ENCODE results near the gene SORBS1. TPM values are rescaled to one million over a fixed set of nuclear protein-coding genes. Genes with fewer than 3 reads are reported as not detected.
A peak's percentile ranks its signal among the peaks of the same experiment; 100 is the strongest.

Gene SORBS1
- total RNA-seq, 1 experiment from 2014 or later = 36.6 TPM

GRCh38 chr10:95337423-95338160 lies 223.6 kb downstream of the SORBS1 start:
- in situ Hi-C loops (cut with HindIII; ENCODE audit: low pct_unique_long_range_greater_than_20kb, low sequenced_read_pairs) = no loop called here

GRCh38 chr10:95336702-95337101 lies 224.5 kb downstream of the SORBS1 start:
- in situ Hi-C loops (cut with HindIII; ENCODE audit: low pct_unique_long_range_greater_than_20kb, low sequenced_read_pairs) = no loop called here

More at GRCh38 chr10:95337423-95338160, 223.6 kb downstream of the SORBS1 start:
- no peak for DNase-seq (ENCODE audit: low read depth, low spot score)

GRCh38 chr10:95335933-95336699 lies 225.1 kb downstream of the SORBS1 start:
- in situ Hi-C loops (cut with HindIII; ENCODE audit: low pct_unique_long_range_greater_than_20kb, low sequenced_read_pairs) = no loop called here
- DNase-seq (ENCODE audit: low read depth, low spot score) = no peak

More at GRCh38 chr10:95336702-95337101, 224.5 kb downstream of the SORBS1 start:
- DNase-seq (ENCODE audit: low read depth, low spot score) = no peak

- no peak for DNase-seq (ENCODE audit: low read depth, low spot score)
- in situ Hi-C loops (cut with HindIII; ENCODE audit: low pct_unique_long_range_greater_than_20kb, low sequenced_read_pairs) = no loop called here
Observed at GRCh38 chr10:95334805-95335144, 226.4 kb downstream of the SORBS1 start.

- in situ Hi-C loops (cut with HindIII; ENCODE audit: low pct_unique_long_range_greater_than_20kb, low sequenced_read_pairs) = no loop called here
- DNase-seq (ENCODE audit: low read depth, low spot score) = no peak
Observed at GRCh38 chr10:95333997-95334804, 227.0 kb downstream of the SORBS1 start.

- in situ Hi-C loops (cut with HindIII; ENCODE audit: low pct_unique_long_range_greater_than_20kb, low sequenced_read_pairs) = no loop called here
- DNase-seq (ENCODE audit: low read depth, low spot score) = no peak
Observed at GRCh38 chr10:95332666-95333249, 228.4 kb downstream of the SORBS1 start.

GRCh38 chr10:95331596-95332130 lies 229.5 kb downstream of the SORBS1 start:
- no peak for DNase-seq (ENCODE audit: low read depth, low spot score)
- in situ Hi-C loops (cut with HindIII; ENCODE audit: low pct_unique_long_range_greater_than_20kb, low sequenced_read_pairs) = no loop called here

GRCh38 chr10:95330966-95331453 lies 230.2 kb downstream of the SORBS1 start:
- no peak for DNase-seq (ENCODE audit: low read depth, low spot score)
- in situ Hi-C loops (cut with HindIII; ENCODE audit: low pct_unique_long_range_greater_than_20kb, low sequenced_read_pairs) = no loop called here

GRCh38 chr10:95329296-95329695 lies 231.9 kb downstream of the SORBS1 start:
- DNase-seq (ENCODE audit: low read depth, low spot score) = no peak
- in situ Hi-C loops (cut with HindIII; ENCODE audit: low pct_unique_long_range_greater_than_20kb, low sequenced_read_pairs) = no loop called here

GRCh38 chr10:95328013-95328412 lies 233.2 kb downstream of the SORBS1 start:
- DNase-seq (ENCODE audit: low read depth, low spot score) = no peak
- in situ Hi-C loops (cut with HindIII; ENCODE audit: low pct_unique_long_range_greater_than_20kb, low sequenced_read_pairs) = no loop called here

GRCh38 chr10:95327367-95327766 lies 233.8 kb downstream of the SORBS1 start:
- DNase-seq (ENCODE audit: low read depth, low spot score) = no peak
- in situ Hi-C loops (cut with HindIII; ENCODE audit: low pct_unique_long_range_greater_than_20kb, low sequenced_read_pairs) = no loop called here

GRCh38 chr10:95326396-95326795 lies 234.8 kb downstream of the SORBS1 start:
- no peak for DNase-seq (ENCODE audit: low read depth, low spot score)
- in situ Hi-C loops (cut with HindIII; ENCODE audit: low pct_unique_long_range_greater_than_20kb, low sequenced_read_pairs) = no loop called here

- in situ Hi-C loops (cut with HindIII; ENCODE audit: low pct_unique_long_range_greater_than_20kb, low sequenced_read_pairs) = no loop called here
- no peak for DNase-seq (ENCODE audit: low read depth, low spot score)
Observed at GRCh38 chr10:95325863-95326262, 235.3 kb downstream of the SORBS1 start.

- no peak for DNase-seq (ENCODE audit: low read depth, low spot score)
- in situ Hi-C loops (cut with HindIII; ENCODE audit: low pct_unique_long_range_greater_than_20kb, low sequenced_read_pairs) = no loop called here
Observed at GRCh38 chr10:95324436-95325268, 236.5 kb downstream of the SORBS1 start.

GRCh38 chr10:95321554-95322301 lies 239.4 kb downstream of the SORBS1 start:
- in situ Hi-C loops (cut with HindIII; ENCODE audit: low pct_unique_long_range_greater_than_20kb, low sequenced_read_pairs) = no loop called here
- no peak for DNase-seq (ENCODE audit: low read depth, low spot score)

GRCh38 chr10:95319239-95319638 lies 241.9 kb downstream of the SORBS1 start:
- in situ Hi-C loops (cut with HindIII; ENCODE audit: low pct_unique_long_range_greater_than_20kb, low sequenced_read_pairs) = no loop called here
- peak; percentile 52 for DNase-seq (ENCODE audit: low read depth, low spot score)
